GM18505 (cell line): ENCODE data around the gene ST6GALNAC1.

ENCODE experiments used
- ATAC-seq: cut with Tn5 transposase; IDR thresholded peaks from one replicate; pipeline ENCODE4 v1.9.1; 2021; ENCODE audit not compliant: unreplicated experiment
- POLR2A ChIP-seq: IDR thresholded peaks from 4 replicates; pipeline ENCODE4 v1.6.1; 2011; ENCODE audit warnings: borderline replicate concordance; ENCODE audit not compliant: insufficient read depth, insufficient read length; ENCODE audit errors: extremely low read depth

Gene ST6GALNAC1

GRCh38 chr17:76579281-76579680 is 64.3 kb downstream of the ST6GALNAC1 start:
- TF ChIP-seq POLR2A, result no peak
- no peak for ATAC-seq

GRCh38 chr17:76578376-76578775 is 65.2 kb downstream of the ST6GALNAC1 start:
- no peak for TF ChIP-seq POLR2A
- ATAC-seq, result no peak

- TF ChIP-seq POLR2A, result no peak
Measured at GRCh38 chr17:76577876-76578275, 65.7 kb downstream of the ST6GALNAC1 start.

GRCh38 chr17:76576189-76576588 is 67.4 kb downstream of the ST6GALNAC1 start:
- no peak for TF ChIP-seq POLR2A
- ATAC-seq, result no peak

More at GRCh38 chr17:76577876-76578275, 65.7 kb downstream of the ST6GALNAC1 start:
- no peak for ATAC-seq

GRCh38 chr17:76575570-76575969 is 68.0 kb downstream of the ST6GALNAC1 start:
- no peak for TF ChIP-seq POLR2A
- no peak for ATAC-seq
